NCI-H187 treated with DMSO at 0.1 percent for 48 hours (cell line): Measurements from ENCODE around the gene SPAG9.
A peak's percentile ranks its signal among the peaks of the same experiment; 100 is the strongest.
"Not testable (repeated sequence)": the region's sequence is repeated elsewhere in the genome, so short reads cannot be mapped to it uniquely, and the experiment has no call there.

Experiments used
- DNase-seq: peaks from one replicate; lab custom pipeline; 2025; lab: John Stamatoyannopoulos, UW

SPAG9 gene

DNA sequence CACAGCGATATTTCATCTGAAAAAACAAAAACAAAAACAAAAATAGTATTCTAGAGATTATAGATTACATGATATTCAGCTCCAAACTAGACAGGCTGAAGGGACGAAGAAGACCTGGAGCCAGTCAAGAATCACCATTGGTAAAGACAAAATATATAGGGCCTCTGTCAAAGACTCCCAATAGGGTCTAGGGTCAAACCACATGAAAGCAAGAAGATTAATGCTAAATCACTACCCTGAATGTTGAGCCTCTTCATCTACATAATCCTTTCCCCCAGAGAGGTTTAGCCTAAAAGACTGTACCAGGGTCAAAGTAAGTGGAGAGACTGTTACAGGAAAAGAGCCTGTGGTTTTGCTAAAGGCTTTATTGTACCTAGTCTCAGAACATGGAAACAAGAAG, 21.9 kb upstream of the SPAG9 start:
- no peak for DNase-seq

DNA sequence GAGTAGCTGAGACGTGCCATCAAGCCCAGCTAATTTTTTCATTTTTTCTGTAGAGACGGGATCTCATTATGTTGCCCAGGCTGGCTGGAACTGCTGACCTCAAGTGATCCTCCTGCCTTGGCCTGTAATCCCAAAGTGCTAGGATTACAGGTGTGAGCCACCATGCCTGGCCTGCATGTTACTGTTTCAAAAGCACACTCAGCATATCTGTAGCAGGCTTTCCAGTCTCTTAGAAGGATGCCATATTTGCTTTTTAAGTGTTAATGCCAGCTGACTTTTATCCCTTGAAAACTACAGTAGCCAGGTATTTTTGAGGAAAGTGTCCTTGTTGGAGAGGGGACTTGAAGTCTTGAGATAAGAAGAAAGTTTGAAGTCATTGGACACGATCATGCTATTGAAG, 15.3 kb upstream of the SPAG9 start:
- DNase-seq, result no peak

DNA sequence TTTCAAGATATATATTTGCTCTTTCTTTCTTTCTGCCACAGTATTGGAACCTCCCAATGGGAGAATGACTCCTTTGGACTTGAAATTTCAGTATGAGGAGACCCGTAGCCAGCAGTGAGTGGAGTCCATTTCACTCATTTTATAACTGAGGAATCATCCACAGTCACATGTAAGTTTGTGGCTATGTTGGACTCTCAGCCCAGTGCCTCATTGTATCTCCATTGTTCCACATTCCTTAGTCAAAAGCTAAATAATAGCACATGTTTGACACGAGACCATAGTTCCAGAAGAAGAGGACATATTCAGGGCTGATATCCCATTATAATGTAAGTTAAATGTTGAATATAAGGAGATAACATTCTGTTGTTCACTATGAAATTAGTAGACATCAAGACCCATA, 12.7 kb upstream of the SPAG9 start:
- DNase-seq, result no peak

DNA sequence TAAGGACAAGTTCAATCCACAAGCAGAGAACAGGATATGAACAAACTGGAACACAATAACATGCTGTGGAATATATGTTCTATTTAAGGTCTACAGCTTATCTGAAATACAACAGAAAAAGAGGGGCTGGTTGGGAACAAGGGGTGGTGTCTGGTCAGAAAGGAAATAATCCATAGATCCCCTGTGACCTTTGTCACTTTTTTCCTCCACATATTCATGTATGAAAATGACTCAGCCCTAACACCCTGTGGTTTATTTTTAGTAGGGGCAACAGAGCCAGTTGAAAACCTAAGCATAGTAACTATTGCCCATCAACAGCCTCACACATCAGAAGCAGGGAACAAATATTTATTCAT, 12.3 kb upstream of the SPAG9 start:
- DNase-seq, result no peak

DNA sequence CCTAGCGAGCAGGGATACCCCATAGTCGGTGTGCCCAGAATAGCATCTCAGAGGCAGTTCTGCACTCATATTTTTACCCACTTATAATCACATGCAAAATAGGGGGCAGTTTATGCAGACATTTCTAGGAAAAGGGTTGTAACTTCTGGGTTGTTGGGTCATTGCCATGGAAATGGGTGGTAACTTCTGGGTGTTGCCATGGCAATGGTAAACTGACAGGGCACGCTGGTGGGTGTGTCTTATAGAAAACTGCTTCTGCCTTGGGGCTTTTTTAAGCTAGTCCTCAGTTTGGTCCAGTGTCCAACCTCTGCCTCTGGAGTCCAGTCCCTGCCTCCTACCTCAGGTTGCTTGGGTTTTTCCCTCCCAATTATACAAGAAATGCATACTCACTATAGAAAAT, 7.4 kb upstream of the SPAG9 start:
- no peak for DNase-seq

DNA sequence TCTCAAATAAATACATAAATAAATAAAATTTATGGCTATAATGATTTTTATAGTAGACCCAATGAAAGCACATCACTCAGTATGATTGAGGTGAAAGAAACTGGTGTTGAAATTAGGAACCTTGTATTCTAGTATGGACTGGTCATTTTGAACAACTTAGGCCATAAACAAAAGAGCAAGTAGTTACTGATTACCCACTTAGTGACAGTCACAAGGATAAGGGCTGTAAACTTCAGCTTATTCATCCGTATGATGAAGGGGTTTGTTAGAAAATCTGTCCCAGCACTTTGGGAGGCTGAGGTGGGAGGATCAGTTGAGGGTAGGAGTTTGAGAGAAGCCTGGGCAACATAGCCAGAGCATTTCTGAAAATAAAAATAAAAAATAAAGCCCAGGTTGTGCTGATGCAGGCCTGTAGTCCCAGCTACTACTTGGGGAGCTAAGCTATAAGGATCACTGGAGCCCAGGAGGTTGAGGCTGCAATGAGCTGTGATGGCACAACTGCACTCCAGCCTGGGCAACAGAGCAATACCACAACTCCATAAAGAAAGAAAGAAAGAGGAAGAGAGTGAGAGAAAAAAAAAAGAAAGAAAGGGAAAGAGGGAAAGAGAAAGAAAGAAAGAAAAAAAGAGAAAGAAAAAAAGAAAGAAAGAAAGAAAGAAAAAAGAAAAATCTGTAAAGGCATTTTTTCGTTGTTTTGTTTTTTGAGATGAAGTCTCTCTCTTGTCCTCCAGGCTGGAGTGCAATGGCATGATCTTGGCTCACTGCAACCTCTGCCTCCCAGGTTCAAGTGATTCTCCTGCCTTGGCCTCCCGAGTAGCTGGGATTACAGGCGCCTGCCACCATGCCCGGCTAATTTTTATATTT, 4.2 kb upstream of the SPAG9 start:
- no peak for DNase-seq

DNA sequence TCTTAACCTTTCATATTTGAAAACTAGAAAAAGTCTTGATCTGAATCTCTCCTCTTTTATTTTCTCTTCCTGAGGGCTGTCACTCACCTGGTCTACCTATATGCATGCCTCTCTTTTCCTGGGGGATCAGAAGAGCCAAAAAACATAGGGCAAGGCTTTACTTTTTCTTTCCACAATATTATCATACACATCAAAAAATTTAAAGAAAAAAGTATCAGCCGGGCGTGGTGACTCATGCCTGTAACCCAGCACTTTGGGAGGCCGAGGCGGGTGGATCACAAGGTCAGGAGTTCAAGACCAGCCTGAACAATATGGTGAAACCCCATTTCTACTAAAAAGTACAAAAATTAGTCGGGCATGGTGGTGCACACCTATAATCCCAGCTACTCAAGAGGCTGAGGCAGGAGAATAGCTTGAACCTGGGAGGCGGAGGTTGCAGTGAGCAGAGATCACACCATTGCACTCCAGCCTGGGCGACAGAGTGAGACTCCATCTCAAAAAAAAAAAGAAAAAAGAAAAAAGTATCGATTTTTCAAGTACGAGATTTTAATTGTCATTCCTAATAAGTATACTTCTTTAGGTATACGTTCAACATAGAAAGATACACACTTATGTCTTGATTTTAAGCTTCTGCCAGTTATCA, 1.9 kb upstream of the SPAG9 start:
- not testable (repeated sequence) for DNase-seq

DNA sequence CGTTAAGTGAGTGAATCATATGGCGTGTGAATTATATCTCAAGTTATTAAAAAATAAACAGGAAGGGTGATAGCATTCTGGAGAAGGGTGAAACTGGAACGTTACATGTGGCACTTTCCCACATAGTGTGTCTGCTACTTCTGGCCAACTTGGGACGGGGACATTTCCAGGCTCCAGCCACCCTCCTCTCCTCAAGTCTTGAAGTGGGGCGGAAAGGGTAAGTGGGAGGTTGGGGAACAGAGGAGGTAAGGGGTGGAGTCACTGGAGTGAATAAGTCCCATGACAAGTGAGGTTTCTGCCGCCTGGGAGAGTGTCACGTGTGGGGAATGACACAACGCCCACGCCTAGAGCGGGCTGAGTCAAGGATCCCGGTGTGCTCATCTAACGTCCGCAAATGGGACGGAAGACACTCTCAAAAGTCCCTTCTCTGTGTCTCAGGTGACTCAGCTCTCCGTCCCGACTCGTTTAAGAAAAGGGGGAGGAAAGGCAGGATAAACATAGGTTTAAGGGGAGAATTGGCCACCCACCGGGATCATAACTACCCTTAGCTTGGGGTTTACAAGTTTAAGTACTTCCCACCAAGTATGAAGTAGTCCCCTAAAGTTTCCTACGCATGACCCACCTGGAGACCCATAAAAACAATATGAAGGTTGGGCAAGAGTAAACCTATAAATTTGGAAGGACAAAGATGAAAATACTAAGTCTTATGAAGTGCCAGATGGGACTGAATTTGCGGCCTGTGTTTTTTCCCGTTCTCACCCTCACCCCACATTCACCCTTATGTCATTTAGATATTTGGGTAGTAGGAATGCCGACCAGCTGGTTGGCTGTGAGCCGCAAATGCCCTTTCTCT, 1.2 kb upstream of the SPAG9 start:
- DNase-seq, result peak; percentile 7

DNA sequence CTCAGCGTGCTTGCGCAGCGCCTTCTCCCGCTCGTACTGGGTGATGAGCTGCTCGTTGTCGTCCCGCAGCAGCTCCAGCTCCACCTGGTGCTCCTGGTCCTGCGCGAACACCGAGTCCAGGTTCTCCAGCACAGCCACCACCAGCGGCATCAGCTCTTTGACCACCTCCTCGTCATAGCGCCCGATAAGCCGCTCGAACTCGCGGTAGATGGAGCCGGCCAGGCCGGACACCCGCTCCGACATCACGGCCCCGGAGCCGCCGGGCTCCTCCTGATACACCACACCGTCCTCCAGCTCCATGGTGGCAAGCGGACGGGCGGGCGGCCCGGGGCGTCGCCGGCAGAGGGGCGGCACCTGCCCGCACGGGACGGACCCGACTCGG, 320 bp downstream of the SPAG9 start:
- no peak for DNase-seq

DNA sequence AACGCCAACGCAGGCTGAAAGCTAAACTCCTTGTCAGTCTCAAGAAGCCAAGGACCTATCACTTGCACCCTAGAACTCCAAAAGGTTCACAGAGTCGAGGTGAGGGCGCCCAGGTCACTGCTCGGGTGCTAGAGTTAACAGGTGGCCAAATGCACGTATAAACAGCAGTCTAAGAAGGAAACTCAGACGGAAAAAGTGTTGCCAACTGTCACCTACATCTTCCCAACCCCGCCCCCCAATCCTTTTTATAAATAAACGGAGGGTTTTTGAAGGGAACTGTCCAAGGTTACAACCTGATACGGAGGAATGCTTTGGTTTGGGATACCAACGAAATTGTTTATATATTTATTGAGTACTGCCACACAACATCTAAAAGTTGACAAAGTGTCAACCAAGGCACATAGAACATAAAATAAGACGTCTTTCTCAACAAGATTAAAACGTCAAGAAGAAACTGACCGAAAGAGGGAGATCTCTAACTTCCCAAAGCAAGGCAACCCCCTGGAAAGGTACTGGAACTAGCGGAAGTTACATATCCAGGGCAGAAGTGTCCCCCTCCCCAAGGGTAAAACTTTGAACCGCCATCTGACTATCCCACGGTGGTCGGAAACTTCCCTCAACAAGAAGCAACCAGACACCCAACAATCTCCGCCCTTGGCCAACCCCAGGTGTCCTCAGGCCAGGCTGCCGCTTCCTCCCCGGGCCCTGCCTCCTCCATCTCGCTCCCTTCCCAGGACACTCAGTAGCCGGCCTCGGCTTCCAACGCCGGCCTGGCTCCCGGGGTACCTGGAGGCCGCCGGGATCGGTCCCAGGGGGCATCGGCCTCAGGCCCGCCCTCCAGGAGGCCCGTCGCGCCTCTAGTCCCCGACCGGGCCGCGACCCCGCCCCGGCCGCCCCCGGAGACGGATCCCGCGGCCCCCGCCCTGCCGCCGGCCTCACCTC, 982 bp downstream of the SPAG9 start:
- no peak for DNase-seq

DNA sequence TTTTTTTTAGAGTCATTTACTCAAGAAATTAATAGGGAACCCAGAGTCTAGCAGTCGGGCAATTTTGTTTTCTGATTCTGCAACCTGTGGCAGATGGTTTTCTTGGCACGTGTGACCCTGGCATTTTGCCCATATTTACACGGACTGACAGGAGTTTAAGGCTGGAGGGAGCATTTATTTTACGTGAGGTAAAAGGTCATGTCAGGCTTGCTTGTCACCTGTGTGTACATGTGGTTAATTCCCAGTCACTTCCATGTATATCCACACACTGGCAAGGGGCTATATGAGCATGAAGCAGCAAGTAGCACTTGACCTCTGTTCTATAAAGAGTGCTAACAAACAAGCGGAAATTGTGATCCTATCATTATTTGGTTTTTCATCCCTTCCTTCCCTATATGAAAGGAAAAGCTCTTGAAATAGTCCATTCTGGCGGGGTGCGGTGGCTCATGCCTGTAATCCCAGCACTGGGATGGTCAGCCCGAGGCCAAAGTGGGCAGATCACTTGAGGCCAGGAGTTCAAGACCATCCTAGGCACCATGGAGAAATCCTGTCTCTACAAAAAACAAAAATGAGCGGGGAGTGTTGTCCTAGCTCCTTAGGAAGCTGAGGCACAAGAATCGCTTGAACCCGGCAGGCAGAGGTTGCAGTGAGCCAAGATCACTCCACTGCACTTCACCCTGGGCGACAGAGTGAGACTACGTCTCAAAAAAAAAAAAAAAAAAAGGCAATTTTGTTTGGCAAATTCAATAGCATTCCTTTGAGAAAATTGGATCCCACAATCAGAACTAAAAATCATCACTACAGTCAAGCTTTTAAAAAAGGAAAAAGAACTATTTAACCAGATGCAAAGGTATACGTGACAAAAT, 2.1 kb downstream of the SPAG9 start:
- peak; percentile 29 for DNase-seq

DNA sequence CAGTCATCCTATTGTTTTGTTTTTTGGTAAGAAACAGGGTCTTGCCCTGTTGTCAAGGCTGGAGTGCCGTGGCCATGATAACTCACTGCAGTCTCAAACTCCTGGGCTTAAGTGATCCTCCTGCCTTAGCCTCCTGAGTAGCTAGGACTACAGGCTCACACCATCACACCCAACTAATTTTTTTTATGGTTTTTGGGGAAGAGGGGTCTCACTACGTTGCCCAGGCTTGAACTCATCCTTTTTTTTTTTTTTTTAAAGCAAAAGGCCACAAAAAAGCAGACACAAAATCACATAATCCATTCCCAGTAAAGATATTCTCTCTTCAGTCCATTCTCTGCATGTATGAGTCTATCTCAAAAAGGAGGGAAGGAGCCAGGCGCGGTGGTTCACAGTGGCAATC, 5.5 kb downstream of the SPAG9 start:
- DNase-seq, result no peak

DNA sequence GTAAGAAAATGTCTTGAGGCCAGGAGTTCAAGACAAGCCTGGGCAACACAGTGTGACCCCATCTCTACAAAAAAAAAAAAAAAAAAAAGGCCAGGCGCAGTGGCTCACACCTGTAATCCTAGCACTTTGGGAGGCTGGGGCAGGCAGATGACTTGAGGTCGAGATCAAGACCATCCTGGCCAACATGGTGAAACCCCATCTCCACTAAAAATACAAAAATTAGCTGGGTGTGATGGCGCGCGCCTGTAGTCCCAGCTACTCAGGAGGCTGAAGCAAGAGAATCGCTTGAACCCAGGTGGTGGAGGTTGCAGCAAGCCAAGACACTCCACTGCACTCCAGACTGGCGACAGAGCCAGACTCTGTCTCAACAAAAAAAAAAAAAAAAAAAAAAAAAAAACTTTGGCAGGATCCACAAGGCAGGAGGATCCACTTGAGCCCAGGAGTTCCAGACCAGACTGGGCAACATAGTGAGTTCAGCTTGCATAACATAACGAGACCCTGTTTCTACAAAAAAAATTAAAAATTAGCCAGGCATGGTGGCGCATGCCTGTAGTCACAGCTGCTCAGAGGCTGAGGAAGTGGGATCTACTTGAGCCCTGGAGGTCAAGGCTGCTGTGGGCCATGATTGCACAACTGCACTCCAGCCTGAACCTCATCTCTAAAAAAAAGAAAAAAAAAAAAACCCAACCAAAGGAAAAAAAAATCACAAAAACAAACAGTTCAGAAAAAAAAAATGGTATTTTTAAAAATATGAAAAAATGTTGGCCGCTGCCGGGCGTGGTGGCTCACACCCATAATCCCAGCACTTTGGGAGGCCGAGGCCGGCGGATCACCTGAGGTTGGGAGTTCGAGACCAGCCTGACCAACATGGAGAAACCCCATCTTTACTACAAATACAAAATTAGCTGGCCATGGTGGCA, 8.1 kb downstream of the SPAG9 start:
- DNase-seq, result not testable (repeated sequence)

DNA sequence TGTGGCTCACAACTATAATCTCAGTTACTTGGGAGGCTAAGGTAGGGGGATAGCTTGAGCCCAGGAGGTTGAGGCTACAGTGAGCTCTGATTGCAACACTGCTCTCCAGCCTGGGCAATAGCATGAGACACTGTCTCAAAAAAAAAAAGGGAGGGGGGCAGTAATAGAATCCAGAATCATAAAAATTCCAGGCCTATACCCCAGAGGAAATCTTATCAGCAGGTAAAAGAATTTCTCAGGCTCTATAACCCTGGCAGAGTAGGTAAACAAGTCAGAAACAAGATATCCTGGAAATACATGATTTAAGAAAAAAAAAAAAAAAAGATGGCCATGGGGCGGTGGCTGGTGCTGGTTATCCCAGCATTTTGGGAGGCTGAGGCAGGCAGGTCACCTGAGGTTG, 12.9 kb downstream of the SPAG9 start:
- no peak for DNase-seq

DNA sequence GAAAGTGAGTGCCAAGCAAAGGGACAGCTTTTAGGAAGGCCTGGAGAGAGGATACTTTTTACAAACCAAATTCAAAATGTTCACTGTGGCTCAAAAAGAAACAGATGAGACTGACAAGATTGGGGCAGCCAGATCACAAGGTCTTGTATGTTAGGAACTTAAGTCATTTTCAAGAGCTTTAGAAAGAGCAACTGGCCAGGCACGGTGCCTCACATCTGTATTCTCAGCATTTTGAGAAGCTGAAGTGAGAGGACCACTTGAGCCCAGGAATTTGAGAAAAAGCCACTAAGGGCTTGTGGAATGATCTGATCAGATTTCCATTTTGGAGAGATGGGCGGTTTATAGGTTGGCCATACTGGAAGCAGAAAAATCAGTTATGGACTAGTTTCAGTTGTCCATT, 17.2 kb downstream of the SPAG9 start:
- no peak for DNase-seq

DNA sequence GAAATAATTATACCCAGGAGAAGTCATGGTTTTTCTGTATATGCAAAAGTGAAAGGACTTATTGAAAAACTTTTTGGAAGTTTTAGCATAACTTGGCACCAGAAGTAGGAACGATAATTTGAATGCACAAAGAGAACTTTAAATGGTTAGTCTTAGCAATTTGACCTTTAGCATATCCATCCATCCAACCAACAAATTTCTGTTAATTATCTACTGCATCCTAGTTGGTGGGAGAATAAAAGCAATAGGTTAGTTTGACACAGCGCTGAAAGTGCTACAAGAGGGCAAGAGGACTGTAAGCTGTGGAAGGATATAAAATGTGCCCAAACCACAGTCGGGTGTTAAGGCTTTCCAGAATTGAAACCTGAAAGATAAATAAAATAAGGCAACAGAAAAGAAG, 17.6 kb downstream of the SPAG9 start:
- no peak for DNase-seq

DNA sequence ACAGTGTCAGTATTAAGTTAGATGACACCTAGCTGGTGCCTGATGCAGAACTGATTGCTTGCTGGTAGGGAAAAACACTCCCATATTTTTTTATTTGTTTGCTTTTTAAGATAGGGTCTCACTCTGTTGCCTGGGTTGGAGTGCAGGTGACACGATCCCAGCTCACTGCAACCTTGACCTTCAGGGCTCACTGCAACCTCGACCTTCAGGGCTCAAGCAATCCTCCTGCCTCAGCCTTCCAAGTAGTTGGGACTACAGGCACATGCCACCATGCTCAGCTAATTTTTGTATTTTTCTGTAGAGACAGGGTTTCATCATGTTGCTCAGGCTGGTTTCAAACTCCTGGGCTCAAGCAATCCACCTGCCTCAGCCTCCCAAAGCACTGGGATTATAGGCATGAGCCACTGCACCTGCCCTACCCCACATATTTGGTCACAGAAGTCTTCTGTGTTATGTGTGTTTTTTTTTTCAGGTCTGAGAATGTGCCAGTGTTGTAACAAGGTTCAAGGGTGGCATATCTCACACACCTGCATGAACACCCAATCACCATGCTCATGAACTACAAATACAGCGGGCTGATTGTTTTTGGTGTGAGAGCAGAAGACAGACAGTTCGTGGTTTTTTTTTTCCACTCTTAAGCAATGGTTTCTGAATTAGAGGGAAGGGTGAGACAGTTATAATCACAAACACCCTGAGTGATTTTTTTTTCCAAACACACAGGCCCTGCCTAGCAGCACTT, 22.8 kb downstream of the SPAG9 start:
- no peak for DNase-seq

DNA sequence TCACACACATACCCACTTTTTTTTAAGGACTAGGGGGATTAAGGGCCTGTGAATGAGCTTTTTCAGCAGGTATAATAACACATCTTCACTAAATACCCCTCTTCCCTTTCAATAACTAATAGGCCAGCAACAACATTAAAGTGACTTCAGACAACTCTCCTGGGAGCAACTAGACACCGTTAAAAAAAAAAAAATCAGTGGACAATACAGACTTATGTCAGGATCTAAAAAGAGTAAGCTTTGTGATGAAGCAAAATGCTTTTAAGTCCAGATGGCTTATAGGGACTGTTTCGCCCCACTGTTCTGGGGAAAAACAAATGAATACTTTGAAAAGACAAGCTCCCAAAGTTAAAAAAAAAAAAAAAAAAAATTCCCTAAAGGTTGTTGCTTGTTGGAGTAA, 29.0 kb downstream of the SPAG9 start:
- no peak for DNase-seq

DNA sequence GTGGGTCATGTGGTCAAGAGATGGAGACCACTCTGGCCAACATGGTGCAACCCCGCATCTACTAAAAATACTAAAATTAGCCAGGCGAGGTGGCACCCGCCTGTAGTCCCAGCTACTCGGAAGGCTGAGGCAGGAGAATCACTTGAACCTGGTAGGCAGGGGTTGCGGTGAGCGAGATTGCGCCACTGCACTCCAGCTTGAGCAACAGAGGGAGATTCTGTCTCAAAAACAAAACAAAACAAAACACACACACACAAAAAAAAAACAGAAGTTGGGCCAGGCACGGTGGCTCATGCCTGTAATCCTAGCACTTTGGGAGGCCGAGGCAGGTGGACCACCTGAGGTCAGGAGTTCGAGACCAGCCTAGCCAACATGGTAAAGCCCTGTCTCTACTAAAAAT, 31.8 kb downstream of the SPAG9 start:
- DNase-seq, result not testable (repeated sequence)
